ENCODE measurements around the gene SPPL3. TPM values are rescaled to one million over a fixed set of nuclear protein-coding genes. Genes with fewer than 3 reads are reported as not detected.

The SPPL3 gene
- total RNA-seq, 1 experiment from 2014 or later: 7.5 TPM

DNA sequence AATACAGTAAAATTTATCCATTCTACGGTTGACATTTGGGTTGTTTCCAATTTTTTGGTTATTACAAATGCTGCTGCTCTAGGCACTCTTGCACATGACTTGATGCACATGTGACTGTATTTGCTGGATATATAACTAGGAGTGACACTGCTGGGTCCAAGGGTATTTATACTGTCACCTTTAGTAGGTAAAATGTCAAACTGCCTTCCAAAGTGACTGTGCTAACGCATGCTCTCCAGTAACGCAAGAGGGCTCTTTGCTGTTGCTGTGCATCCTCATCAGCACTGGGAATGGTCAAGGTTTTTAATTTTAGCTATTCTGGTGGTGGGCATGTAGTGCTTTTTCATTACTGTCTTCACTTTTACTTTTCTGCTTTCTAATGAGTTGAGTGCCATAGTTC is 116.3 kb downstream of the SPPL3 start:
- no peak for DNase-seq (ENCODE audit: low read depth)

- DNase-seq (ENCODE audit: low read depth): no peak
These were observed 119.4 kb downstream of the SPPL3 start for GRCh38 chr12:120784804-120785203.

GRCh38 chr12:120783197-120783596 is 121.0 kb downstream of the SPPL3 start:
- peak; percentile 84 for DNase-seq (ENCODE audit: low read depth)

DNA sequence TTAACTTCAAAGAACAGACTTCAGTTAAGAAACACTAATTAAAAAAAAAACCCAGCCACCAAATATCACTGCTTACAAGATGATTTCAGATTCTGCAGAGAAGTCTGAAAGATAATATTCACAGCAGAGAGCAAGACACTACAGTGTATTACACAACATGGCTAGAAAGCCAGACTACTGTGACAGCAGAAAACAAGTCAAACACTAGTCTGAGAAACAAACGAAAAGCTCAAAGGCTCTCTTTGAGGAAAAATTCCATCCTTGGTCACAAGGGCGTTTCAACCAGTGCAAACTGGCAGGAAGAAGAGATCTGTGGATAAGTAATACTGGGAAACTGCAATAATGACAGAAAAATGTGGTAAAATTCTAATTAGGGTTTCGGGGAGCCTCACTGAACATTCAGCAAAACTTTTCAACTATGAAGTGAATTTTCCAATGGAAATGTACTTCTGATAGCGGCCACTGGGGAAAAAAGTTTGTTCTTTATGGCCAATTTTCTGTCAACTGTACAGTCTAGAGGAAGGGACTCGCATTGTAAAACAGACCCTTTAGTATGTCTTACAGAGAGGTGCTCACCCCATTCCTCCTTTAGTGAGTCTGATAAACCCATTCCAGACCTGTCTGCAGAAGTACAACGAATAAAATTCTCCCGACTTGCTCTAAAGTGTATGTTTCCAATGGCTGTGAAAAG is 128.2 kb downstream of the SPPL3 start:
- DNase-seq (ENCODE audit: low read depth): no peak

- DNase-seq (ENCODE audit: low read depth): peak; percentile 27
These were observed 129.8 kb downstream of the SPPL3 start for GRCh38 chr12:120774169-120774916.

GRCh38 chr12:120771097-120771496 is 133.1 kb downstream of the SPPL3 start:
- no peak for DNase-seq (ENCODE audit: low read depth)

- DNase-seq (ENCODE audit: low read depth): no peak
These were observed 136.8 kb downstream of the SPPL3 start for GRCh38 chr12:120767071-120768024.

- no peak for DNase-seq (ENCODE audit: low read depth)
These were observed 137.6 kb downstream of the SPPL3 start for GRCh38 chr12:120766566-120766965.

DNA sequence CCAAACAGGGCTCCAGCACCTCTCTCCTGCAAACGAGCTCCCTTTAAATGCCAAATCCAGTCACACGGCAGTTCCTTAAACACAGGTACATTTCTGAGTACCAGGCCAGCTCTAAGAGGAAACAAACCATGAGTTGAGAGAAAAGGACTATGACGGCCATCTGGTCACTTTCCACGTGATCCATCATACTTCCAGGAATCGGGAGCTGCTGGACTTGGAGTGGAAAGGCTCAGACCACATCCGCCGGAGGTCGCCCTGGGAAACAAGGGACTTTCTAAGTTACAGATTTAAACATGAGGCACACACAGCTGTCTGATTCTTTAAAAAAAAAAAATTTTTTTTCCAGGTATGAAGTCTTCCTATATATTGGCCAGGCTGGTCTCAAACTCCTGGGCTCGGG is 139.3 kb downstream of the SPPL3 start:
- DNase-seq (ENCODE audit: low read depth): no peak

DNA sequence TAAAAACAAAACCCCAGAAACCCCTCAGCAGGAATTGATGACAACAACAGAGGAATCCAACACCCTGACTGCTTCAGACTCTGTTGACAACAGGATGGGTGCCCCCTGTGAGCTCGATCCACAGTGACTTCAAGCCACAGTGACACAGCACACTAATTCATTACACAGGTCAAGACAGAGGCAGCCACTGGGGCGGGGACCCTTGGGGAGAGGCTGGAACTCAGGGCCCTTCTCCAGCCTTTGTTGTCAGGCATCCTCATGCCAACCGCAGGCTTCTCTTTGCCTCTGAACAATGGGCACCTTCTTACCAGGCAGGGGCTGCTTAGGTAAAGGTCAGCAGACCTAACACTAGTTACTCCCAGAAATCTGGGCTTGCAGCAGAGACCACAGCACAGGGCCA is 140.9 kb downstream of the SPPL3 start:
- DNase-seq (ENCODE audit: low read depth): no peak

DNA sequence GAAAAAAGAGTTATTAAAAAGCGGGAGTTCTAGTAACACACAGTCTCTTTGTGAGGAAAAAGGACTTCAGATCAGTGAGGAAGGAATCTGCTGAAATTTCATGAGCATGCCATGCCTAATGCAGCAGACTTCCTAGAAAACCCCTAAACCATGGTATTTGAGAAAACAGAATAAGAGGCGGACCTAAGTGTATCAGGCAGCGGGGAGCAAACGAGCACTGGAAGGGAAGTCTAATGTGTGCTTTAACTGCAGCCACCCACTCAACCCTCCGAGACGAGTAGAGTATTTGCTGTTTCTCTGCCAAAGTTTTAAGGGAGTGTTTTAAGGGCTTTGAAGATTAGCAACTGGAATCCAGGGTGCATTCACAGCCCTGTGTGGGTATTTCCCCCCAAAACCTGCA is 142.1 kb downstream of the SPPL3 start:
- no peak for DNase-seq (ENCODE audit: low read depth)

DNA sequence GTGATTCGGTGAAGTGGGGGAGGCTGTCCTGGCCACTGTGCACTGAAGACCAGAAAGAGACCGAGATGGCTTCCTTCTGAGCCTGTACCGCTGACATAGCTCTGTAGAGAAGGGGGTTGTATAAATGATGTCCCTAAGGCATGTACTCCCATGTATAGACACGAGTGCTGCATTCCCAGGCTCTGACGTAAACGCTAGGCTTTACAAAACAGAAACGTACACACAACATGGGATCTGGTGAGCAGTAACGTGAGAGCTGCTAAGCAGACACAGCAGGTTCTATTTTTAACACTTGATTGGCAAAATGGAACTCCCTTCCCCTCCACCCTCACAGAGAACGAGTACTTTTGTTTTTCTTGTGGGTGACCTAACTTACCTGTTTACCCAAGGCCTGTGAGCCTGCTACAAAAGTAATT is 142.6 kb downstream of the SPPL3 start:
- no peak for DNase-seq (ENCODE audit: low read depth)

- DNase-seq (ENCODE audit: low read depth): no peak
These were observed 143.6 kb downstream of the SPPL3 start for GRCh38 chr12:120760349-120761254.

- no peak for DNase-seq (ENCODE audit: low read depth)
These were observed 144.4 kb downstream of the SPPL3 start for GRCh38 chr12:120759591-120760348.

GRCh38 chr12:120758798-120759590 is 145.2 kb downstream of the SPPL3 start:
- DNase-seq (ENCODE audit: low read depth): no peak

GRCh38 chr12:120757949-120758348 is 146.2 kb downstream of the SPPL3 start:
- DNase-seq (ENCODE audit: low read depth): no peak

DNA sequence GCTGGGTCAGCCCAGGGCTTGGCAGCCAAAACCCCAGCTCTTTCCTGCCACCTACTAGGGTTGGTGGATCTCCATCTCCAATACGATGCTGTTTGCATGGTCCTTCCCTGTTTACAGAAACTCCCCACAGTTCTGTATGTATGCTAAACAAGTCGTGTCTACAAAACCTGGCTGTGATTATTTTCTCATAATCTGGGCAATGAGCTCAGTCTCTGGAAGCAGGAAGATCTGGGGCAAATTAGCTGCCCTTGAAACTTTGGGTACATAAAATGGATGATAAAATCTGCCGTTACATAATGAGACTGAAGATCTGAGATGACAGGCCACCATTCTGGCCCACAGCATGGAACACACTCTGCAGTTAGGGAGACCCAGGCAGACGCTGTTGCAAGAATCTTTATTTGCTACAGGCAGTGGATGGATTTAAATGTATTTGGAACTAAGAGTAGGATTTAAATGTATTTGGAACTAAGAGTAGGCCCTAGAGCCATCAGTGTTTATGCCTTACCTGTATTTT is 146.9 kb downstream of the SPPL3 start:
- DNase-seq (ENCODE audit: low read depth): no peak

- DNase-seq (ENCODE audit: low read depth): no peak
These were observed 148.9 kb downstream of the SPPL3 start for GRCh38 chr12:120755269-120755668.

DNA sequence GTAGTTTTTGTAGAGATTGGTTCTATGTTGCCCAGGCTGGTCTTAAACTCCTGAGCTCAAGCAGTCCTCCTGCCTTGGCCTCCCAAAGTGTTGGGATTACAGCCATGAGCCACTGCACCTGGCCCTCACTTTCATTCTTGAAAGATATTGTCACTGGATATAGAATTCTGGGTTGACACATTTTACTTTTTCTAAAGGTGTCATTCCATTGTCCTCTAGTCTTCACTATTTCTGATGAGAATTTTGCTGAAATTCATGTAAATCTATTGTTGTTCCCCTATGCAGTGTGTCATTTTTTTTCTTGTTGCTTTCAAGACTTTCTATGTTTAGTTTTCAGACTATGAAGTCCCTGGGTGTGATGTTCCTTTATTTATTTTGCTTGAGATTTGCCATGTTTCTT is 149.4 kb downstream of the SPPL3 start:
- DNase-seq (ENCODE audit: low read depth): no peak

Data from LHCN-M2 (cell line).